Lower leg skin (tissue), 4 donors: ENCODE data around the gene PDZD2. TPM values are rescaled to one million over a fixed set of nuclear protein-coding genes. Genes with fewer than 3 reads are reported as not detected.
A peak's percentile ranks its signal among the peaks of the same experiment; 100 is the strongest.

Source experiments
- DNase-seq, 2 donors: peaks; one replicate each; pipeline ENCODE4 v3.0.0-alpha.2; 2019; ENCODE audit warnings: low spot score in 2 of 2
- H3K4me3 ChIP-seq: fragments of 200-600 bp; sonication (generic); 2 replicates; pipeline ENCODE4 v1.5.1; 2017; ENCODE audit warnings: mild to moderate bottlenecking, low read depth; ENCODE audit not compliant: poor library complexity, severe bottlenecking
- CTCF ChIP-seq, 3 donors: fragments of 450-650 bp; IDR thresholded peaks; one replicate each; pipeline ENCODE4 v1.5.1; 2016; ENCODE audit warnings: antibody characterized with exemption in 3 of 3, mild to moderate bottlenecking in 3 of 3, moderate library complexity in 2 of 3
- POLR2A ChIP-seq, 2 donors: fragments of 450-650 bp; IDR thresholded peaks; one replicate each; pipeline ENCODE4 v1.6.1; 2016 to 2017; ENCODE audit warnings: antibody characterized with exemption in 2 of 2, mild to moderate bottlenecking in 1 of 2, moderate library complexity in 1 of 2
- WGBS, 2 donors: methylation state at CpG; one replicate each; pipeline ENCODE4 v1.1.5; 2018; 5-methylcytosine and 5-hydroxymethylcytosine counted together
- intact Hi-C: fragments of 100-400 bp; cut with DNase I; formaldehyde crosslinking; loops from one replicate; pipeline ENCODE4 v1.15.0; 2023; ENCODE audit warnings: low total_unique reads
- total RNA-seq, 4 donors: library from RNA; depleted of rRNA; stranded (reverse); fragments of >200 nt; gene quantifications; one replicate each; pipeline ENCODE4 v1.1.0, GENCODE V29; 2016

Gene PDZD2
- total RNA-seq, 4 donors from 2014 or later, result 102 to 150 (median 116) TPM

GRCh38 chr5:32098890-32099310 lies 460.0 kb downstream of the PDZD2 start:
- 75 to 81% methylated on average over 11 of the region's 11 CpGs for WGBS, 2 donors
- intact Hi-C loops, result loop anchor here (10.0 kb wide), 1 partner anchor 514 kb away; no protein-coding TSS in a partner anchor
- no peak for DNase-seq
- TF ChIP-seq CTCF (IDR thresholded peaks at IDR 0.05) (no peak), POLR2A (IDR thresholded peaks at IDR 0.05) (no peak)
- H3K4me3 ChIP-seq, result no peak overlapping the region

- intact Hi-C loops, result loop anchor here (10.0 kb wide), 1 partner anchor 515 kb away; no protein-coding TSS in a partner anchor
- H3K4me3 ChIP-seq, result no peak overlapping the region
- 78 to 82% methylated on average over 9 of the region's 9 CpGs for WGBS, 2 donors
- TF ChIP-seq CTCF (IDR thresholded peaks at IDR 0.05) (no peak), POLR2A (IDR thresholded peaks at IDR 0.05) (no peak)
- no peak for DNase-seq
Measured at GRCh38 chr5:32099486-32100035, 460.6 kb downstream of the PDZD2 start.

- WGBS, 2 donors, result 61 to 71% methylated on average over 6 of the region's 6 CpGs
- intact Hi-C loops, result no loop called here
- no peak overlapping the region for H3K4me3 ChIP-seq
- DNase-seq, result no peak
- TF ChIP-seq POLR2A (IDR thresholded peaks at IDR 0.05) (no peak), CTCF (IDR thresholded peaks at IDR 0.05) (no peak)
Measured at GRCh38 chr5:32100230-32100629, 461.3 kb downstream of the PDZD2 start.

- no peak overlapping the region for H3K4me3 ChIP-seq
- DNase-seq, result peak in 1 of 2 donors; percentile 76
- TF ChIP-seq POLR2A (IDR thresholded peaks at IDR 0.05), result no peak
- no peak for TF ChIP-seq CTCF (IDR thresholded peaks at IDR 0.05)
- WGBS, 2 donors, result 82 to 86% methylated on average over 8 of the region's 8 CpGs
- intact Hi-C loops, result no loop called here
Measured at GRCh38 chr5:32100691-32101302, 461.9 kb downstream of the PDZD2 start.

- no peak overlapping the region for H3K4me3 ChIP-seq
- TF ChIP-seq CTCF (IDR thresholded peaks at IDR 0.05) (no peak), POLR2A (IDR thresholded peaks at IDR 0.05) (no peak)
- WGBS, 2 donors, result 68 to 73% methylated on average over 12 of the region's 12 CpGs
- intact Hi-C loops, result no loop called here
- DNase-seq, result peak in 1 of 2 donors; percentile 60
Measured at GRCh38 chr5:32102254-32102986, 463.5 kb downstream of the PDZD2 start.
